Stimulated activated CD8-positive, alpha-beta memory T cell treated with anti-CD3 and anti-CD28 coated beads, Interleukin-4, amount 100 ng/mL, for 4 hours (primary cell): ENCODE data around the gene OR1G1.
"Not testable (repeated sequence)": the region's sequence is repeated elsewhere in the genome, so short reads cannot be mapped to it uniquely, and the experiment has no call there.

Source experiments
- DNase-seq, 2 donors: peaks; one replicate each; pipeline ENCODE4 v3.0.0-alpha.2; 2020; ENCODE audit warnings: low read depth in 2 of 2, low spot score in 1 of 2

Gene OR1G1

GRCh38 chr17:3127451-3127850 is at the start of gene OR1G1:
Gene OR1G1, minus strand, starts transcription at chr17:3127551. Its CDS starts 0 bp downstream, at chr17:3127551.
- no peak for DNase-seq

- DNase-seq, result no peak
Measured at GRCh38 chr17:3167574-3167973, 40.2 kb upstream of the OR1G1 start.

GRCh38 chr17:3157218-3157617 is 29.9 kb upstream of the OR1G1 start:
- no peak for DNase-seq

- not testable (repeated sequence) for DNase-seq
Measured at GRCh38 chr17:3137494-3137893, 10.1 kb upstream of the OR1G1 start.

GRCh38 chr17:3104322-3104721 is 23.0 kb downstream of the OR1G1 start, which contains the start of gene OR1D2:
Gene OR1D2, minus strand, starts transcription at chr17:3104422. Its CDS starts 11,426 bp downstream, at chr17:3092996.
- DNase-seq, result no peak
